Mucosa of rectum (tissue), 2 donors: ENCODE measurements around the gene BGLAP.

Experiments used
- H3K27ac ChIP-seq, 2 donors: one replicate each; pipeline ENCODE4 v1.7.0; 2013; ENCODE audit warnings: inconsistent platforms in 2 of 2, low read depth in 2 of 2, low read length in 2 of 2
- H3K27me3 ChIP-seq, 2 donors: one replicate each; pipeline ENCODE4 v1.7.0; 2013; ENCODE audit warnings: low read length in 2 of 2; ENCODE audit not compliant: control insufficient read depth in 2 of 2, insufficient read depth in 2 of 2
- H3K36me3 ChIP-seq, 2 donors: one replicate each; pipeline ENCODE4 v1.7.0; 2013; ENCODE audit warnings: low read length in 2 of 2; ENCODE audit not compliant: control insufficient read depth in 2 of 2, insufficient read depth in 2 of 2
- H3K4me1 ChIP-seq, 2 donors: one replicate each; pipeline ENCODE4 v1.7.0; 2013; ENCODE audit warnings: low read length in 2 of 2, mild to moderate bottlenecking in 1 of 2; ENCODE audit not compliant: control insufficient read depth in 2 of 2, insufficient read depth in 2 of 2
- H3K4me3 ChIP-seq, 2 donors: one replicate each; pipeline ENCODE4 v1.7.0; 2013; ENCODE audit warnings: low read length in 2 of 2
- H3K9ac ChIP-seq, 2 donors: one replicate each; pipeline ENCODE4 v1.7.0; 2013; ENCODE audit warnings: low read length in 2 of 2, low read depth in 1 of 2, mild to moderate bottlenecking in 1 of 2
- H3K9me3 ChIP-seq, 2 donors: one replicate each; pipeline ENCODE4 v1.7.0; 2013; ENCODE audit warnings: low read length in 2 of 2; ENCODE audit not compliant: control insufficient read depth in 2 of 2
- donor health status: healthy.
- donor health status: Normal muscosa, but diverticular disease.

The BGLAP gene

GRCh38 chr1:156268336-156268735 lies 26.4 kb downstream of the BGLAP start:
- H3K4me1 ChIP-seq = no peaks in the 10 kb centered on the region
- H3K36me3 ChIP-seq = peaks cover 67 to 78% of the 10 kb centered on the region in 2 donors
- H3K27me3 ChIP-seq = no peaks in the 10 kb centered on the region
- H3K4me3 ChIP-seq = no peak overlapping the region
- H3K9me3 ChIP-seq = no peaks in the 10 kb centered on the region
- H3K9ac ChIP-seq = no peak overlapping the region
- no peak overlapping the region for H3K27ac ChIP-seq

- no peak overlapping the region for H3K9ac ChIP-seq
- H3K9me3 ChIP-seq = no peaks in the 10 kb centered on the region
- H3K36me3 ChIP-seq = peaks cover 76 to 85% of the 10 kb centered on the region in 2 donors
- H3K4me3 ChIP-seq = no peak overlapping the region
- H3K4me1 ChIP-seq = no peaks in the 10 kb centered on the region
- H3K27ac ChIP-seq = no peak overlapping the region
- no peaks in the 10 kb centered on the region for H3K27me3 ChIP-seq
Observed at GRCh38 chr1:156270314-156270713, 28.3 kb downstream of the BGLAP start.

- H3K9ac ChIP-seq = no peak overlapping the region
- H3K36me3 ChIP-seq = peaks cover 59 to 75% of the 10 kb centered on the region in 2 donors
- no peaks in the 10 kb centered on the region for H3K27me3 ChIP-seq
- H3K4me3 ChIP-seq = no peak overlapping the region
- H3K4me1 ChIP-seq = peaks cover 6% of the 10 kb centered on the region in 2 donors
- no peak overlapping the region for H3K27ac ChIP-seq
- no peaks in the 10 kb centered on the region for H3K9me3 ChIP-seq
Observed at GRCh38 chr1:156276532-156276931, 34.5 kb downstream of the BGLAP start.

- H3K9me3 ChIP-seq = no peaks in the 10 kb centered on the region
- H3K4me1 ChIP-seq = peaks cover 9 to 11% of the 10 kb centered on the region in 2 donors
- H3K4me3 ChIP-seq = no peak overlapping the region
- no peak overlapping the region for H3K27ac ChIP-seq
- no peak overlapping the region for H3K9ac ChIP-seq
- H3K36me3 ChIP-seq = peaks cover 55 to 70% of the 10 kb centered on the region in 2 donors
- H3K27me3 ChIP-seq = no peaks in the 10 kb centered on the region
Observed at GRCh38 chr1:156276966-156277381, 35.0 kb downstream of the BGLAP start.

GRCh38 chr1:156279837-156280236 lies 37.9 kb downstream of the BGLAP start:
- Histone ChIP-seq H3K36me3 (peaks cover 31 to 43% of the 10 kb centered on the region in 2 donors), H3K9me3 (no peaks in the 10 kb centered on the region), H3K27ac (no peak overlapping the region), H3K4me3 (no peak overlapping the region), H3K4me1 (peaks cover 24 to 29% of the 10 kb centered on the region in 2 donors), H3K9ac (no peak overlapping the region), H3K27me3 (no peaks in the 10 kb centered on the region)

- no peaks in the 10 kb centered on the region for H3K27me3 ChIP-seq
- H3K36me3 ChIP-seq = peaks cover 23 to 31% of the 10 kb centered on the region in 2 donors
- no peak overlapping the region for H3K27ac ChIP-seq
- H3K9me3 ChIP-seq = no peaks in the 10 kb centered on the region
- H3K4me1 ChIP-seq = peaks cover 24 to 29% of the 10 kb centered on the region in 2 donors
- H3K9ac ChIP-seq = peak overlapping the region in 1 of 2 donors; percentile 90
- peak overlapping the region; percentile 95 to 99 for H3K4me3 ChIP-seq
Observed at GRCh38 chr1:156281281-156281680, 39.3 kb downstream of the BGLAP start.

GRCh38 chr1:156281693-156282478 lies 39.9 kb downstream of the BGLAP start:
- Histone ChIP-seq H3K27ac (peak overlapping the region; percentile 89 to 92), H3K4me3 (peak overlapping the region; percentile 95 to 99), H3K9me3 (no peaks in the 10 kb centered on the region), H3K4me1 (peaks cover 24 to 29% of the 10 kb centered on the region in 2 donors), H3K36me3 (peaks cover 18 to 25% of the 10 kb centered on the region in 2 donors), H3K9ac (peak overlapping the region; percentile 89 to 90), H3K27me3 (no peaks in the 10 kb centered on the region)

GRCh38 chr1:156282479-156283222 lies 40.7 kb downstream of the BGLAP start, which contains the start of gene SMG5:
Gene SMG5 (minus strand): TSS chr1:156282825. CDS start chr1:156282680, 145 bp downstream.
- no peaks in the 10 kb centered on the region for H3K9me3 ChIP-seq
- H3K36me3 ChIP-seq = peaks cover 13 to 20% of the 10 kb centered on the region in 2 donors
- H3K4me1 ChIP-seq = peaks cover 24 to 29% of the 10 kb centered on the region in 2 donors
- peak within 1 kb of the TSS; percentile 89 to 90 for H3K9ac ChIP-seq
- H3K4me3 ChIP-seq = peak within 1 kb of the TSS; percentile 95 to 99
- peak within 1 kb of the TSS; percentile 89 to 92 for H3K27ac ChIP-seq
- H3K27me3 ChIP-seq = no peaks in the 10 kb centered on the region

- H3K27me3 ChIP-seq = no peaks in the 10 kb centered on the region
- H3K9me3 ChIP-seq = no peaks in the 10 kb centered on the region
- no peak overlapping the region for H3K27ac ChIP-seq
- peaks cover 24 to 29% of the 10 kb centered on the region in 2 donors for H3K4me1 ChIP-seq
- H3K36me3 ChIP-seq = peaks cover 5 to 14% of the 10 kb centered on the region in 2 donors
- H3K9ac ChIP-seq = peak overlapping the region; percentile 89 to 90
- peak overlapping the region; percentile 95 to 99 for H3K4me3 ChIP-seq
Observed at GRCh38 chr1:156283521-156283920, 41.5 kb downstream of the BGLAP start.

- H3K9me3 ChIP-seq = no peaks in the 10 kb centered on the region
- peaks cover 0 to 12% of the 10 kb centered on the region in 2 donors for H3K36me3 ChIP-seq
- H3K4me1 ChIP-seq = peaks cover 24 to 29% of the 10 kb centered on the region in 2 donors
- H3K27ac ChIP-seq = peak within 1 kb of the TSS; percentile 65 to 92
- H3K27me3 ChIP-seq = no peaks in the 10 kb centered on the region
- peak within 1 kb of the TSS; percentile 89 to 90 for H3K9ac ChIP-seq
- H3K4me3 ChIP-seq = peak within 1 kb of the TSS; percentile 95 to 99
Observed at GRCh38 chr1:156284112-156284511, 42.1 kb downstream of the BGLAP start, which contains the start of gene TMEM79. Gene TMEM79 (plus strand): TSS chr1:156284325. CDS start chr1:156285227, 902 bp downstream.
